SW480 (cell line): ENCODE results near the gene NME1.
A peak's percentile ranks its signal among the peaks of the same experiment; 100 is the strongest.
"Not testable (repeated sequence)": the region's sequence is repeated elsewhere in the genome, so short reads cannot be mapped to it uniquely, and the experiment has no call there.

Source experiments
- DNase-seq: peaks from one replicate; pipeline ENCODE4 v3.0.0-alpha.2; 2016; ENCODE audit warnings: low spot score

The NME1 gene

GRCh38 chr17:51144266-51145022, 8.9 kb upstream of the NME1 start:
- DNase-seq: no peak

GRCh38 chr17:51147650-51148049, 5.7 kb upstream of the NME1 start:
- DNase-seq: no peak

- no peak for DNase-seq
Observed at GRCh38 chr17:51149163-51149562, 4.2 kb upstream of the NME1 start.

GRCh38 chr17:51150932-51151331, 2.4 kb upstream of the NME1 start:
- DNase-seq: no peak

GRCh38 chr17:51152766-51153209, 571 bp upstream of the NME1 start:
- peak; percentile 60 for DNase-seq

- peak; percentile 14 for DNase-seq
Observed at GRCh38 chr17:51154176-51154575, 817 bp downstream of the NME1 start.

- no peak for DNase-seq
Observed at GRCh38 chr17:51155416-51155815, 2.1 kb downstream of the NME1 start.

GRCh38 chr17:51159604-51160003, 6.2 kb downstream of the NME1 start:
- no peak for DNase-seq

GRCh38 chr17:51161541-51161940, 8.2 kb downstream of the NME1 start:
- DNase-seq: no peak

- DNase-seq: peak; percentile 40
Observed at GRCh38 chr17:51164911-51165679, 11.7 kb downstream of the NME1 start.

GRCh38 chr17:51165680-51166197, 12.4 kb downstream of the NME1 start:
- DNase-seq: peak; percentile 32

GRCh38 chr17:51166198-51166986, 13.0 kb downstream of the NME1 start, which contains the start of gene NME2:
NME2 (plus strand) TSS chr17:51166411; CDS start chr17:51166831, 420 bp downstream.
- peak; percentile 82 for DNase-seq

GRCh38 chr17:51166987-51167931, 13.9 kb downstream of the NME1 start:
- DNase-seq: peak; percentile 69

- DNase-seq: no peak
Observed at GRCh38 chr17:51169340-51169739, 16.0 kb downstream of the NME1 start.

GRCh38 chr17:51170736-51171135, 17.4 kb downstream of the NME1 start:
- DNase-seq: no peak

GRCh38 chr17:51172030-51172429, 18.7 kb downstream of the NME1 start:
- not testable (repeated sequence) for DNase-seq

GRCh38 chr17:51180486-51180885, 27.1 kb downstream of the NME1 start:
- no peak for DNase-seq

GRCh38 chr17:51184124-51184523, 30.8 kb downstream of the NME1 start:
- DNase-seq: no peak

GRCh38 chr17:51185763-51186332, 32.5 kb downstream of the NME1 start:
- no peak for DNase-seq

- no peak for DNase-seq
Observed at GRCh38 chr17:51188271-51188833, 35.0 kb downstream of the NME1 start.
